Esophagus squamous epithelium (tissue), 4 donors: Measurements from ENCODE around the gene CNIH3.

Experiments used
- POLR2A ChIP-seq, 4 donors: fragments of 450-650 bp; IDR thresholded peaks; one replicate each; pipeline ENCODE4 v1.6.1; 2017; ENCODE audit warnings: antibody characterized with exemption in 4 of 4, mild to moderate bottlenecking in 4 of 4, moderate library complexity in 3 of 4
- TF ChIP-seq, protein P1 (sequence below), 6 experiments: fragments of 450-650 bp in 4 of 6; fragments of 200-600 bp in 2 of 6; sonication (generic) in 2 of 6; IDR thresholded peaks; one replicate each; pipeline ENCODE4 v1.5.1; 2016 to 2019; ENCODE audit warnings: antibody characterized with exemption in 6 of 6, mild to moderate bottlenecking in 4 of 6, moderate library complexity in 4 of 6

DNA sequence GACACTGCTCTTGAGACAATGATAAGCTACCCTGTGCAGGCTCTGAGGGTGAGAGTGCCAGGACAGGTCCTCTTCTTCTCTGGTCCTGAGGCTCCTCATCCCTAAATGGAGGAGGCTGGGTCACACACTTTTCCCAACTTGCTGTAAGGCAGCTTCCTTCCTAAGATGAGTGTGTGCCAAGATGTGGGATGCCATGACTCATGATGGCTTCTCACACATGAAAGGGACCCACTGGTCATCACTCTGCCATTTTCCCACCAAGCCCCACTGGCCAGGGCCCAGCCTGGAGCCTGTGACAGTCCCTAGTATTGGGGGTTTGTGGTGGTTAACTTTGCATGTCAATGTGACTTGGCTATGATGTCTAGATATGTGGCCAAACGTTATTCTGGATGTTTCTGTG is 54.4 kb downstream of the CNIH3 start:
- TF ChIP-seq, protein P1, sequence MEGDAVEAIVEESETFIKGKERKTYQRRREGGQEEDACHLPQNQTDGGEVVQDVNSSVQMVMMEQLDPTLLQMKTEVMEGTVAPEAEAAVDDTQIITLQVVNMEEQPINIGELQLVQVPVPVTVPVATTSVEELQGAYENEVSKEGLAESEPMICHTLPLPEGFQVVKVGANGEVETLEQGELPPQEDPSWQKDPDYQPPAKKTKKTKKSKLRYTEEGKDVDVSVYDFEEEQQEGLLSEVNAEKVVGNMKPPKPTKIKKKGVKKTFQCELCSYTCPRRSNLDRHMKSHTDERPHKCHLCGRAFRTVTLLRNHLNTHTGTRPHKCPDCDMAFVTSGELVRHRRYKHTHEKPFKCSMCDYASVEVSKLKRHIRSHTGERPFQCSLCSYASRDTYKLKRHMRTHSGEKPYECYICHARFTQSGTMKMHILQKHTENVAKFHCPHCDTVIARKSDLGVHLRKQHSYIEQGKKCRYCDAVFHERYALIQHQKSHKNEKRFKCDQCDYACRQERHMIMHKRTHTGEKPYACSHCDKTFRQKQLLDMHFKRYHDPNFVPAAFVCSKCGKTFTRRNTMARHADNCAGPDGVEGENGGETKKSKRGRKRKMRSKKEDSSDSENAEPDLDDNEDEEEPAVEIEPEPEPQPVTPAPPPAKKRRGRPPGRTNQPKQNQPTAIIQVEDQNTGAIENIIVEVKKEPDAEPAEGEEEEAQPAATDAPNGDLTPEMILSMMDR (IDR thresholded peaks at IDR 0.05) = no peak
- no peak for TF ChIP-seq POLR2A (IDR thresholded peaks at IDR 0.05)
